SK-N-SH (cell line): ENCODE measurements around the gene MFAP3L.
A peak's percentile ranks its signal among the peaks of the same experiment; 100 is the strongest.

Source experiments
- GABPA ChIP-seq: IDR thresholded peaks from 2 replicates; pipeline ENCODE4 v1.4.0; 2012; ENCODE audit warnings: low read depth, mild to moderate bottlenecking
- SMC3 ChIP-seq: IDR thresholded peaks from 2 replicates; pipeline ENCODE4 v1.6.1; 2012; ENCODE audit warnings: low read depth, low read length, improper control_type of control experiment
- TF ChIP-seq, protein P1 (sequence below): fragments of 200-600 bp; sonication (generic); IDR thresholded peaks from 2 replicates; pipeline ENCODE4 v1.6.1; 2017; ENCODE audit warnings: antibody characterized with exemption, mild to moderate bottlenecking, moderate library complexity

DNA sequence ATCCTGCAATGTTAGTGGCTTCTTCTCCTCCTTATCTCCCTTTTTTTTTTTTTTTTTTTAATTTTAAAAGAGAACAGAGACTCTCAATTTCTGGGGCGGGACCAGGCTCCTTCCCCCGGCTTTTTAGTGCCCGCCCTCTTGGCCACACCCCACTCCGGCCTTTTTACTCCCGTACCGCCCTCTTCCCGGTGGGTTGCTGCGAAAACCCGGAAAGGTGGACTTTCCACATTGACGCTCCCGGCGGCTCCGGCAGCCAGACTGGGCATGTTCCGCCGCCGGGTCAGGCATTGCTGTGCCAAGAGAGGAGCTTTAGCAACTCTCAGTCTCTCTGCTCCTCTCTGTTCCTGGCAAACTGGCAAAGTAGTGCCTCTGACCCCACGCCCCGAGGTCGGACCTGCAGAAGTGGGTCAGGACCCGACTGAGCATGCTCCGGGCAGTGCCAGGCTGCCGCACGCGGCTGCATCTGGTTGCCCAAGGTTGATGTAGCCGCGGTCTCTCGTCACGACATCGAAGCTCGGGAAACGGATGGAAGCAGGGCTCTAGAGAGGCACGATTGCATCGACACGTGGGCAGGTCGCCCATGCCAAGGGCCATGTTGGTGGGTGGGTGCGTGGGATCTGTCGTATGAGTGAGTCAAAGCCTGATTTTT, 1.1 kb upstream of the MFAP3L start:
- no peak for TF ChIP-seq SMC3
- TF ChIP-seq, protein P1, sequence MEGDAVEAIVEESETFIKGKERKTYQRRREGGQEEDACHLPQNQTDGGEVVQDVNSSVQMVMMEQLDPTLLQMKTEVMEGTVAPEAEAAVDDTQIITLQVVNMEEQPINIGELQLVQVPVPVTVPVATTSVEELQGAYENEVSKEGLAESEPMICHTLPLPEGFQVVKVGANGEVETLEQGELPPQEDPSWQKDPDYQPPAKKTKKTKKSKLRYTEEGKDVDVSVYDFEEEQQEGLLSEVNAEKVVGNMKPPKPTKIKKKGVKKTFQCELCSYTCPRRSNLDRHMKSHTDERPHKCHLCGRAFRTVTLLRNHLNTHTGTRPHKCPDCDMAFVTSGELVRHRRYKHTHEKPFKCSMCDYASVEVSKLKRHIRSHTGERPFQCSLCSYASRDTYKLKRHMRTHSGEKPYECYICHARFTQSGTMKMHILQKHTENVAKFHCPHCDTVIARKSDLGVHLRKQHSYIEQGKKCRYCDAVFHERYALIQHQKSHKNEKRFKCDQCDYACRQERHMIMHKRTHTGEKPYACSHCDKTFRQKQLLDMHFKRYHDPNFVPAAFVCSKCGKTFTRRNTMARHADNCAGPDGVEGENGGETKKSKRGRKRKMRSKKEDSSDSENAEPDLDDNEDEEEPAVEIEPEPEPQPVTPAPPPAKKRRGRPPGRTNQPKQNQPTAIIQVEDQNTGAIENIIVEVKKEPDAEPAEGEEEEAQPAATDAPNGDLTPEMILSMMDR: no peak
- peak; percentile 31; the same call in 1 of the 2 replicates for TF ChIP-seq GABPA
